Activated CD8-positive, alpha-beta T cell treated with anti-CD3 and anti-CD28 coated beads for 36 hours (primary cell): ENCODE data around the gene BZW2. TPM values are rescaled to one million over a fixed set of nuclear protein-coding genes. Genes with fewer than 3 reads are reported as not detected.

Experiments used
- ATAC-seq: fragments of 200-7000 bp; cut with Tn5 transposase; one replicate; pipeline ENCODE4 v1.10.0; 2021; ENCODE audit warnings: mild to moderate bottlenecking, moderate library complexity
- CTCF ChIA-PET: fragments of 350-600 bp; sonication (Branson Sonifier 250); formaldehyde crosslinking; loops from one replicate; lab custom pipeline; 2021; ENCODE audit warnings: antibody characterized with exemption; lab: Charles Lee
- POLR2A ChIA-PET: fragments of 350-600 bp; sonication (Branson Sonifier 250); formaldehyde crosslinking; loops from one replicate; lab custom pipeline; 2021; ENCODE audit warnings: antibody characterized with exemption; lab: Charles Lee
- DNase-seq: peaks from one replicate; pipeline ENCODE4 v3.0.0-alpha.2; 2020
- H3K27ac Mint-ChIP-seq: one replicate; pipeline ENCODE4 v1.8.0; 2021; ENCODE audit warnings: mild to moderate bottlenecking, mixed read lengths
- H3K27me3 Mint-ChIP-seq: one replicate; pipeline ENCODE4 v1.8.0; 2021; ENCODE audit warnings: mixed read lengths
- H3K36me3 Mint-ChIP-seq: one replicate; pipeline ENCODE4 v1.8.0; 2021; ENCODE audit warnings: low read depth, mixed read lengths
- H3K4me1 Mint-ChIP-seq: one replicate; pipeline ENCODE4 v1.8.0; 2021; ENCODE audit warnings: low read depth, mixed read lengths
- H3K4me3 Mint-ChIP-seq: one replicate; pipeline ENCODE4 v1.8.0; 2021; ENCODE audit warnings: mild to moderate bottlenecking, moderate library complexity, mixed read lengths
- H3K9me3 Mint-ChIP-seq: one replicate; pipeline ENCODE4 v1.8.0; 2021; ENCODE audit warnings: mixed read lengths
- intact Hi-C: fragments of 100-400 bp; cut with micrococcal nuclease; formaldehyde crosslinking; loops from one replicate; pipeline ENCODE4 v1.10.0; 2022
- total RNA-seq, 2 experiments: library from RNA; stranded (reverse); gene quantifications; one replicate each; pipeline ENCODE4 v1.2.3, GENCODE V29; 2021
- TF ChIP-seq, protein P1 (sequence below): fragments of 200-600 bp; IDR thresholded peaks from one replicate; pipeline ENCODE4 v1.8.0; 2022; ENCODE audit warnings: antibody characterized with exemption, mild to moderate bottlenecking

Gene BZW2
- total RNA-seq, 2 experiments from 2014 or later = 120 to 123 TPM

DNA sequence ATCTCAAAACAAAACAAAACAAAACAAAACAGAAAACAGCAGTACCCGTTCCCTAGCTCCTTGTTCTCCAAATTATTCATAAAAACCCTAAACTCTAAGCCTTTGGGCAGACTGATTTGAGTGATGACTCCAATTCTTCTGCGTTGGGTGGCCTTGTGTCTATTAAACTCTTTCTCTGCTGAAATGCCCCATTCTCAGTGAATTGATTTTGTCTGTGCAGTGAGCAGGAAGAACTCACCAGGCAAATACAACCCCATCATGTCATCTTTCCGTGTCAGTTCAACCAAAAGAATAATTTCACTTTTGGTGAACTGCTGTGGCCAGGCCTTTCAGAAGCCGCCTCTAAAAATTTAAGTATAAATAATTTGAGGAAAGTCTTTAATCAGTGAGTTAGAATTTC, 89.0 kb downstream of the BZW2 start:
- Mint-ChIP-seq H3K9me3 (no peaks in the 10 kb centered on the region), H3K27me3 (no peaks in the 10 kb centered on the region), H3K27ac (no peak overlapping the region), H3K36me3 (no peaks in the 10 kb centered on the region), H3K4me3 (no peak overlapping the region), H3K4me1 (peaks cover 3% of the 10 kb centered on the region)
- TF ChIP-seq, protein P1, sequence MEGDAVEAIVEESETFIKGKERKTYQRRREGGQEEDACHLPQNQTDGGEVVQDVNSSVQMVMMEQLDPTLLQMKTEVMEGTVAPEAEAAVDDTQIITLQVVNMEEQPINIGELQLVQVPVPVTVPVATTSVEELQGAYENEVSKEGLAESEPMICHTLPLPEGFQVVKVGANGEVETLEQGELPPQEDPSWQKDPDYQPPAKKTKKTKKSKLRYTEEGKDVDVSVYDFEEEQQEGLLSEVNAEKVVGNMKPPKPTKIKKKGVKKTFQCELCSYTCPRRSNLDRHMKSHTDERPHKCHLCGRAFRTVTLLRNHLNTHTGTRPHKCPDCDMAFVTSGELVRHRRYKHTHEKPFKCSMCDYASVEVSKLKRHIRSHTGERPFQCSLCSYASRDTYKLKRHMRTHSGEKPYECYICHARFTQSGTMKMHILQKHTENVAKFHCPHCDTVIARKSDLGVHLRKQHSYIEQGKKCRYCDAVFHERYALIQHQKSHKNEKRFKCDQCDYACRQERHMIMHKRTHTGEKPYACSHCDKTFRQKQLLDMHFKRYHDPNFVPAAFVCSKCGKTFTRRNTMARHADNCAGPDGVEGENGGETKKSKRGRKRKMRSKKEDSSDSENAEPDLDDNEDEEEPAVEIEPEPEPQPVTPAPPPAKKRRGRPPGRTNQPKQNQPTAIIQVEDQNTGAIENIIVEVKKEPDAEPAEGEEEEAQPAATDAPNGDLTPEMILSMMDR = no peak
- no peak for DNase-seq
- intact Hi-C loops = no loop called here
- POLR2A ChIA-PET = no interaction called here
- CTCF ChIA-PET = no interaction called here
- ATAC-seq = no peak

DNA sequence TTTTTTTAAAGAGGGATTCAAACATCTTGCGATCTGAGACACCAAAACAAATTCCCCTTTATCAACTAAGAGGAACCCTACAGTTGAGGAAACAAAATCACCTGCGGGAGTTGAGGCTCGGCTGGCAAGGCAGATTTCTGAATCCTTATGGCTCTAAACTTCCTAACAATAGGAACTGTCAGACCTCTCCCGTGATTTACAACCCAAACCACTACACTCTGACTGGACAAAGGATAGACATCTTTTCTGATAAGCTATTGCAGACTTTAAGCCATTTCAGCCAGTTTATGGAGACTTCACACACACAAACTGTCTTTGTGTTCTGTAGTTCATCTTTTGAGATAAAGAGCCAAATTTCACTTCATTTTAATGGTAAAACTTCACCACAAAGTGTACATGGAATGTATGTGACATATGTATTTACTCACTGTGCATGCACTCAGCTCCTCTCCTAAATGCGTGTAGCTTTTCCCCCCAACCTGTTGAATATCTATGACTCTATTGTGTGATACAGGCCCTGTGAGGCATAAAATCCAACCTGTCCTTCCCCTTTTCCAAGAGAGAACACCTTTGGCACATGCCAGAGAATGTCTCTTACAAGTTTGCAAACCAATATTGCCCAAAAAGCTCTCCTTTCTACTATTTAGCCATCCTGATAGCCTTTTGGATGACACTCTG, 92.2 kb downstream of the BZW2 start:
- intact Hi-C loops = no loop called here
- H3K9me3 Mint-ChIP-seq = no peaks in the 10 kb centered on the region
- ChIA-PET CTCF (no interaction called here), POLR2A (no interaction called here)
- no peaks in the 10 kb centered on the region for H3K36me3 Mint-ChIP-seq
- H3K27ac Mint-ChIP-seq = no peak overlapping the region
- TF ChIP-seq, protein P1 = no peak
- H3K4me3 Mint-ChIP-seq = no peak overlapping the region
- ATAC-seq (no peak), DNase-seq (no peak)
- H3K27me3 Mint-ChIP-seq = no peaks in the 10 kb centered on the region
- peaks cover 9% of the 10 kb centered on the region for H3K4me1 Mint-ChIP-seq

GRCh38 chr7:16739863-16740622, 94.1 kb downstream of the BZW2 start:
- intact Hi-C loops = no loop called here
- Mint-ChIP-seq H3K4me3 (no peak overlapping the region), H3K36me3 (no peaks in the 10 kb centered on the region), H3K4me1 (peaks cover 9% of the 10 kb centered on the region), H3K27me3 (no peaks in the 10 kb centered on the region), H3K27ac (no peak overlapping the region), H3K9me3 (no peaks in the 10 kb centered on the region)
- ATAC-seq = peak; percentile 65
- TF ChIP-seq, protein P1 = no peak
- no peak for DNase-seq
- POLR2A ChIA-PET = no interaction called here
- CTCF ChIA-PET = no interaction called here

GRCh38 chr7:16740623-16740953, 94.6 kb downstream of the BZW2 start:
- CTCF ChIA-PET = no interaction called here
- H3K9me3 Mint-ChIP-seq = no peaks in the 10 kb centered on the region

GRCh38 chr7:16740996-16741395, 95.0 kb downstream of the BZW2 start:
- CTCF ChIA-PET = no interaction called here
- POLR2A ChIA-PET = no interaction called here
- H3K27me3 Mint-ChIP-seq = no peaks in the 10 kb centered on the region
- H3K27ac Mint-ChIP-seq = no peak overlapping the region
- TF ChIP-seq, protein P1 = no peak
- DNase-seq = no peak
- H3K4me3 Mint-ChIP-seq = no peak overlapping the region
- no peak for ATAC-seq
- H3K9me3 Mint-ChIP-seq = no peaks in the 10 kb centered on the region
- peaks cover 11% of the 10 kb centered on the region for H3K4me1 Mint-ChIP-seq
- H3K36me3 Mint-ChIP-seq = no peaks in the 10 kb centered on the region
- intact Hi-C loops = no loop called here

More at GRCh38 chr7:16740623-16740953, 94.6 kb downstream of the BZW2 start:
- Mint-ChIP-seq H3K27me3 (no peaks in the 10 kb centered on the region), H3K4me1 (peaks cover 11% of the 10 kb centered on the region), H3K36me3 (no peaks in the 10 kb centered on the region), H3K4me3 (no peak overlapping the region), H3K27ac (no peak overlapping the region)
- TF ChIP-seq, protein P1 = no peak
- intact Hi-C loops = no loop called here
- no peak for ATAC-seq
- POLR2A ChIA-PET = no interaction called here
- DNase-seq = no peak
